GM12878 (cell line): ENCODE measurements around the gene PCDH15. TPM values are rescaled to one million over a fixed set of nuclear protein-coding genes. Genes with fewer than 3 reads are reported as not detected.

Experiments
- ATAC-seq: fragments of 200-7000 bp; cut with Tn5 transposase; 3 replicates; pipeline ENCODE4 v1.9.1; 2020; ENCODE audit warnings: mild to moderate bottlenecking, moderate library complexity
- BruUV-seq: library from RNA; stranded (reverse); fragments of 400-500 nt; replicated peaks from 2 replicates; lab custom pipeline; 2021; lab: Mats Ljungman, UMichigan
- CTCF ChIA-PET: fragments of 300-600 bp; sonication (Branson Sonifier 250); formaldehyde crosslinking; extraction: SDS; loops from one replicate; lab custom pipeline; 2021; ENCODE audit warnings: inconsistent platforms; lab: Yijun Ruan, JAX
- POLR2A ChIA-PET: fragments of 350-600 bp; formaldehyde crosslinking; extraction: SDS; loops from one replicate; lab custom pipeline; 2021; ENCODE audit warnings: inconsistent platforms; lab: Charles Lee
- RAD21 ChIA-PET: fragments of 300-600 bp; sonication (Branson Sonifier 250); formaldehyde crosslinking; loops from one replicate; lab custom pipeline; 2023; ENCODE audit warnings: antibody characterized with exemption; ENCODE audit not compliant: unreplicated experiment; lab: Charles Lee
- SMC1A ChIA-PET: fragments of 300-600 bp; sonication (Branson Sonifier 250); formaldehyde crosslinking; loops from one replicate; lab custom pipeline; 2023; ENCODE audit not compliant: unreplicated experiment, uncharacterized antibody; lab: Charles Lee
- DNase-seq: peaks from one replicate; pipeline ENCODE4 v3.0.0-alpha.2; 2011; ENCODE audit warnings: low read depth, low spot score
- FAIRE-seq: peaks from 3 replicates; lab custom pipeline; 2011; peaks lifted over from hg19 to GRCh38; lab: Jason Lieb, UNC
- H2AFZ ChIP-seq: 2 replicates; pipeline ENCODE4 v1.6.0; 2011; ENCODE audit warnings: low read depth, low read length, control low read depth; ENCODE audit not compliant: control insufficient read depth
- H3K27ac ChIP-seq: 2 replicates; pipeline ENCODE4 v1.5.1; 2011; ENCODE audit warnings: control low read depth; ENCODE audit not compliant: control insufficient read depth, insufficient read depth
- H3K27me3 ChIP-seq, 2 experiments: replicated peaks in 1 of 2; 2 replicates each; pipeline versions ENCODE4 v1.6.0 to v1.6.1; 2011; ENCODE audit warnings: low read length in 1 of 2; ENCODE audit not compliant: control insufficient read depth in 2 of 2, insufficient read depth in 2 of 2
- H3K36me3 ChIP-seq, 2 experiments: 2 replicates each; pipeline ENCODE4 v1.5.1; 2011; ENCODE audit warnings: low read length in 1 of 2; ENCODE audit not compliant: control insufficient read depth in 2 of 2, insufficient read depth in 2 of 2
- H3K4me1 ChIP-seq: 2 replicates; pipeline ENCODE4 v1.6.1; 2011; ENCODE audit warnings: mild to moderate bottlenecking, low read length, moderate library complexity, mixed read lengths; ENCODE audit not compliant: control insufficient read depth, insufficient read depth
- H3K4me2 ChIP-seq: 2 replicates; pipeline ENCODE4 v1.6.0; 2011; ENCODE audit warnings: control low read depth; ENCODE audit not compliant: control insufficient read depth, insufficient read depth
- H3K4me3 ChIP-seq: fragments of 200-600 bp; sonication (generic); 2 replicates; pipeline ENCODE4 v1.5.1; 2016
- H3K79me2 ChIP-seq: 2 replicates; pipeline ENCODE4 v1.6.0; 2011; ENCODE audit warnings: low read length; ENCODE audit not compliant: control insufficient read depth, insufficient read depth
- H3K9ac ChIP-seq: 2 replicates; pipeline ENCODE4 v1.8.0; 2011; ENCODE audit warnings: low read length, control low read depth, mixed read lengths; ENCODE audit not compliant: control insufficient read depth, insufficient read depth
- H3K9me3 ChIP-seq: replicated peaks from 3 replicates; pipeline ENCODE4 v1.5.1; 2011; ENCODE audit warnings: mild to moderate bottlenecking, low read length; ENCODE audit not compliant: control insufficient read depth, insufficient read depth
- H4K20me1 ChIP-seq: 2 replicates; pipeline ENCODE4 v1.6.0; 2011; ENCODE audit not compliant: control insufficient read depth, insufficient read depth
- CEBPB ChIP-seq, 2 experiments: fragments of 150-350 bp in 1 of 2; IDR thresholded peaks; 2 replicates each; pipeline ENCODE4 v1.6.1; 2012 to 2014; ENCODE audit warnings: low read depth in 2 of 2, low read length in 2 of 2, borderline replicate concordance in 1 of 2, inconsistent platforms in 1 of 2
- DPF2 ChIP-seq: fragments of 450-650 bp; IDR thresholded peaks from 2 replicates; pipeline ENCODE4 v1.6.1; 2017; ENCODE audit warnings: mild to moderate bottlenecking
- EED ChIP-seq: sonication (generic); IDR thresholded peaks from 2 replicates; pipeline ENCODE4 v1.6.1; 2016; ENCODE audit warnings: antibody characterized with exemption, low read depth
- FOXM1 ChIP-seq: IDR thresholded peaks from 2 replicates; pipeline ENCODE4 v1.6.1; 2012; ENCODE audit warnings: low read depth, mild to moderate bottlenecking, inconsistent platforms, low read length, moderate library complexity
- GABPA ChIP-seq: IDR thresholded peaks from 2 replicates; pipeline ENCODE4 v1.6.1; 2014; ENCODE audit warnings: antibody characterized with exemption, low read depth, mild to moderate bottlenecking, inconsistent platforms
- GATAD2B ChIP-seq: fragments of 450-650 bp; conservative IDR thresholded peaks from 2 replicates; pipeline ENCODE4 v1.6.1; 2017; ENCODE audit warnings: low read depth, mild to moderate bottlenecking, moderate library complexity
- LARP7 ChIP-seq: fragments of 450-650 bp; IDR thresholded peaks from 2 replicates; pipeline ENCODE4 v1.6.1; 2017; ENCODE audit warnings: mild to moderate bottlenecking
- MXI1 ChIP-seq: fragments of 150-350 bp; IDR thresholded peaks from 2 replicates; pipeline ENCODE4 v1.6.1; 2011; ENCODE audit warnings: low read depth, mild to moderate bottlenecking, inconsistent platforms, low read length, improper control_type of control experiment
- NFYA ChIP-seq: IDR thresholded peaks from 2 replicates; pipeline ENCODE4 v1.6.1; 2011; ENCODE audit warnings: low read depth, mild to moderate bottlenecking, low read length, improper control_type of control experiment, borderline replicate concordance
- POLR2A ChIP-seq: IDR thresholded peaks from 2 replicates; pipeline ENCODE4 v1.6.1; 2011; ENCODE audit warnings: low read depth, mild to moderate bottlenecking, low read length
- RELA ChIP-seq: fragments of 450-650 bp; IDR thresholded peaks from 2 replicates; pipeline ENCODE4 v1.8.0; 2014; ENCODE audit warnings: borderline replicate concordance; ENCODE audit not compliant: partially characterized antibody
- STAT3 ChIP-seq: IDR thresholded peaks from 2 replicates; pipeline ENCODE4 v1.6.1; 2011; ENCODE audit warnings: low read depth, low read length, improper control_type of control experiment
- YY1 ChIP-seq: IDR thresholded peaks from 2 replicates; pipeline ENCODE4 v1.6.1; 2011; ENCODE audit warnings: low read depth, mild to moderate bottlenecking, low read length
- ZNF207 ChIP-seq: fragments of 450-650 bp; IDR thresholded peaks from 2 replicates; pipeline ENCODE4 v1.6.1; 2014; ENCODE audit warnings: antibody characterized with exemption, mild to moderate bottlenecking, borderline replicate concordance
- WGBS: methylation state at CpG from one replicate; pipeline ENCODE4 v1.1.6; 2016; ENCODE audit warnings: low lambda C conversion rate; ENCODE audit not compliant: insufficient replicate concordance, insufficient coverage; ENCODE audit errors: missing lambda C conversion rate; 5-methylcytosine and 5-hydroxymethylcytosine counted together
- in situ Hi-C: fragments of 300-500 bp; cut with MboI; formaldehyde crosslinking; loops from 9 replicates; pipeline ENCODE4 v1.14.3; 2018; ENCODE audit warnings: mixed read lengths
- intact Hi-C: fragments of 100-400 bp; cut with micrococcal nuclease; formaldehyde crosslinking; loops from one replicate; pipeline ENCODE4 v1.14.2; 2022; ENCODE audit not compliant: unreplicated experiment
- polyA plus RNA-seq, 11 experiments: library from polyadenylated mRNA; depleted of rRNA in 4 of 11; unstranded in 6 of 11; stranded (reverse) in 5 of 11; fragments of >200 nt; fragmentation: Nextera tagmentation in 4 of 11; fragmentation: Illumina TruSeq in 1 of 11; extraction: Ambion mirVana in 4 of 11; extraction: Trizol in 1 of 11; gene quantifications; 1 replicate in 1 of 11; 2 replicates in 10 of 11; pipeline versions ENCODE4 v1.2.1 to v1.2.3, GENCODE V29; 2011 to 2016; ENCODE audit warnings: inconsistent platforms in 2 of 11, missing spikeins in 2 of 11, low read depth in 1 of 11
- total RNA-seq, 4 experiments: library from RNA; depleted of rRNA in 3 of 4; stranded (reverse); fragments of >200 nt in 3 of 4; fragmentation: Illumina TruSeq in 1 of 4; extraction: Trizol in 1 of 4; gene quantifications; 2 replicates each; pipeline versions ENCODE4 v1.2.1 to v1.2.3, GENCODE V29; 2013 to 2021
- TF ChIP-seq, protein P1 (sequence below): IDR thresholded peaks from 2 replicates; pipeline ENCODE4 v1.6.1; 2012; ENCODE audit warnings: low read length, inconsistent platforms
- TF ChIP-seq, protein P2 (sequence below): fragments of 450-650 bp; IDR thresholded peaks from 2 replicates; pipeline ENCODE4 v1.6.1; 2017; ENCODE audit warnings: borderline replicate concordance
- TF ChIP-seq, protein P3 (sequence below): IDR thresholded peaks from 2 replicates; pipeline ENCODE4 v1.6.1; 2011; ENCODE audit warnings: borderline replicate concordance, low read depth, mild to moderate bottlenecking, moderate library complexity, mixed read lengths, low read length; ENCODE audit not compliant: insufficient read depth; ENCODE audit errors: extremely low read length
- TF ChIP-seq, protein P4 (sequence below): IDR thresholded peaks from 2 replicates; pipeline ENCODE4 v1.6.1; 2012; ENCODE audit warnings: low read depth, low read length, improper control_type of control experiment
- TF ChIP-seq, protein P5 (sequence below): fragments of 450-650 bp; IDR thresholded peaks from 2 replicates; pipeline ENCODE4 v1.6.1; 2017; ENCODE audit warnings: mild to moderate bottlenecking, low read depth, inconsistent platforms; ENCODE audit not compliant: poor library complexity, severe bottlenecking

Gene PCDH15
- total and polyA plus RNA-seq, 10 of the 15 experiments (the other 5 are each of a cell fraction or from before 2014, with no cell fraction given) = 0.03 to 0.52 (median 0.07) TPM; not detected in 6

DNA sequence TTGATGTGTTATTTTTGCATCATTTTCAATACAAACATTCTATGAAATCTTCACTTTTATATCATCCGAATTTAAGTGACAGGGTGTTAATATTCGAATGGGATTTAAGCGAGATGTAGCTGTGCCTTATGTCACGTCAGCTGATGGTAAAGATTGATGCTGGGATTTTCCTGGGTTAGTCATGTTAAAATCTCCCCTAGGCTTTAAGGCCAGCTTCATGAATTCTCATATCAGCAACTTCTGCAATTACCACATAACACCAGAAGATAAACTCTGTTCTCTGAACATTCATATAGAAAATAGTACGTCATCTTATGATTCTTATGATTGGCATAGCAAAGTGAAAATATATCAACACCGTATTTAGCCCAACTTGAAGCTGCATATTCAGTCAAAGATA lies 669.2 kb downstream of the PCDH15 start:
- in situ Hi-C loops = no loop called here
- WGBS = 11% methylated on average over 6 of the region's 6 CpGs
- RAD21 ChIA-PET = interaction anchor here (0.8 to 3.3 kb wide), 30 partner anchors 9 to 519 kb away, joined by 3 to 29 read pairs (median 4); no protein-coding TSS in a partner anchor
- FAIRE-seq (no peak), DNase-seq (peak; percentile 24), ATAC-seq (peak; percentile 89)
- no peak overlapping the region for H2AFZ ChIP-seq
- no TSS peak for BruUV-seq
- no peaks in the 10 kb centered on the region for H3K36me3 ChIP-seq
- no peaks in the 10 kb centered on the region for H3K4me1 ChIP-seq
- H3K9ac ChIP-seq = no peak overlapping the region
- no peak overlapping the region for H3K27ac ChIP-seq
- POLR2A ChIA-PET = interaction anchor here (0.8 to 1.4 kb wide), 5 partner anchors 20 to 72 kb away, joined by 3 read pairs; no protein-coding TSS in a partner anchor
- no peaks in the 10 kb centered on the region for H3K27me3 ChIP-seq
- intact Hi-C loops = loop anchor here (10.0 kb wide), 2 partner anchors 63 to 273 kb away; no protein-coding TSS in a partner anchor
- H3K79me2 ChIP-seq = no peaks in the 10 kb centered on the region
- CTCF ChIA-PET = interaction anchor here (0.7 to 3.7 kb wide), 25 partner anchors 10 to 406 kb away, joined by 3 to 42 read pairs (median 5); no protein-coding TSS in a partner anchor
- H3K4me2 ChIP-seq = no peak overlapping the region
- H3K4me3 ChIP-seq = no peak overlapping the region
- H4K20me1 ChIP-seq = no peaks in the 10 kb centered on the region
- H3K9me3 ChIP-seq = no peaks in the 10 kb centered on the region
- SMC1A ChIA-PET = interaction anchor here (0.7 to 4.2 kb wide), 45 partner anchors 9 to 1174 kb away, joined by 3 to 38 read pairs (median 5); no protein-coding TSS in a partner anchor
- TF ChIP-seq, protein P1, sequence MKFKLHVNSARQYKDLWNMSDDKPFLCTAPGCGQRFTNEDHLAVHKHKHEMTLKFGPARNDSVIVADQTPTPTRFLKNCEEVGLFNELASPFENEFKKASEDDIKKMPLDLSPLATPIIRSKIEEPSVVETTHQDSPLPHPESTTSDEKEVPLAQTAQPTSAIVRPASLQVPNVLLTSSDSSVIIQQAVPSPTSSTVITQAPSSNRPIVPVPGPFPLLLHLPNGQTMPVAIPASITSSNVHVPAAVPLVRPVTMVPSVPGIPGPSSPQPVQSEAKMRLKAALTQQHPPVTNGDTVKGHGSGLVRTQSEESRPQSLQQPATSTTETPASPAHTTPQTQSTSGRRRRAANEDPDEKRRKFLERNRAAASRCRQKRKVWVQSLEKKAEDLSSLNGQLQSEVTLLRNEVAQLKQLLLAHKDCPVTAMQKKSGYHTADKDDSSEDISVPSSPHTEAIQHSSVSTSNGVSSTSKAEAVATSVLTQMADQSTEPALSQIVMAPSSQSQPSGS = peak; percentile 83
- TF ChIP-seq, protein P2, sequence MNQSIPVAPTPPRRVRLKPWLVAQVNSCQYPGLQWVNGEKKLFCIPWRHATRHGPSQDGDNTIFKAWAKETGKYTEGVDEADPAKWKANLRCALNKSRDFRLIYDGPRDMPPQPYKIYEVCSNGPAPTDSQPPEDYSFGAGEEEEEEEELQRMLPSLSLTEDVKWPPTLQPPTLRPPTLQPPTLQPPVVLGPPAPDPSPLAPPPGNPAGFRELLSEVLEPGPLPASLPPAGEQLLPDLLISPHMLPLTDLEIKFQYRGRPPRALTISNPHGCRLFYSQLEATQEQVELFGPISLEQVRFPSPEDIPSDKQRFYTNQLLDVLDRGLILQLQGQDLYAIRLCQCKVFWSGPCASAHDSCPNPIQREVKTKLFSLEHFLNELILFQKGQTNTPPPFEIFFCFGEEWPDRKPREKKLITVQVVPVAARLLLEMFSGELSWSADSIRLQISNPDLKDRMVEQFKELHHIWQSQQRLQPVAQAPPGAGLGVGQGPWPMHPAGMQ = no peak
- TF ChIP-seq LARP7 = no peak
- peak; percentile 38; the same call in 1 of the 2 replicates for TF ChIP-seq GABPA
- TF ChIP-seq STAT3 = no peak
- TF ChIP-seq, protein P3, sequence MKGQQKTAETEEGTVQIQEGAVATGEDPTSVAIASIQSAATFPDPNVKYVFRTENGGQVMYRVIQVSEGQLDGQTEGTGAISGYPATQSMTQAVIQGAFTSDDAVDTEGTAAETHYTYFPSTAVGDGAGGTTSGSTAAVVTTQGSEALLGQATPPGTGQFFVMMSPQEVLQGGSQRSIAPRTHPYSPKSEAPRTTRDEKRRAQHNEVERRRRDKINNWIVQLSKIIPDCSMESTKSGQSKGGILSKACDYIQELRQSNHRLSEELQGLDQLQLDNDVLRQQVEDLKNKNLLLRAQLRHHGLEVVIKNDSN = no peak
- TF ChIP-seq, protein P4, sequence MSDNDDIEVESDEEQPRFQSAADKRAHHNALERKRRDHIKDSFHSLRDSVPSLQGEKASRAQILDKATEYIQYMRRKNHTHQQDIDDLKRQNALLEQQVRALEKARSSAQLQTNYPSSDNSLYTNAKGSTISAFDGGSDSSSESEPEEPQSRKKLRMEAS = no peak
- peak in 1 of 2 experiments; percentile 42; a peak in 1 of 4 replicates for TF ChIP-seq CEBPB (IDR thresholded peaks at IDR 0.05; ENCODE audit: borderline replicate concordance in 1 of 2, low read depth in 2 of 2, low read length in 2 of 2)
- TF ChIP-seq MXI1 = peak; percentile 28; the same call in 1 of the 2 replicates
- TF ChIP-seq DPF2 = peak; percentile 91
- TF ChIP-seq, protein P5, sequence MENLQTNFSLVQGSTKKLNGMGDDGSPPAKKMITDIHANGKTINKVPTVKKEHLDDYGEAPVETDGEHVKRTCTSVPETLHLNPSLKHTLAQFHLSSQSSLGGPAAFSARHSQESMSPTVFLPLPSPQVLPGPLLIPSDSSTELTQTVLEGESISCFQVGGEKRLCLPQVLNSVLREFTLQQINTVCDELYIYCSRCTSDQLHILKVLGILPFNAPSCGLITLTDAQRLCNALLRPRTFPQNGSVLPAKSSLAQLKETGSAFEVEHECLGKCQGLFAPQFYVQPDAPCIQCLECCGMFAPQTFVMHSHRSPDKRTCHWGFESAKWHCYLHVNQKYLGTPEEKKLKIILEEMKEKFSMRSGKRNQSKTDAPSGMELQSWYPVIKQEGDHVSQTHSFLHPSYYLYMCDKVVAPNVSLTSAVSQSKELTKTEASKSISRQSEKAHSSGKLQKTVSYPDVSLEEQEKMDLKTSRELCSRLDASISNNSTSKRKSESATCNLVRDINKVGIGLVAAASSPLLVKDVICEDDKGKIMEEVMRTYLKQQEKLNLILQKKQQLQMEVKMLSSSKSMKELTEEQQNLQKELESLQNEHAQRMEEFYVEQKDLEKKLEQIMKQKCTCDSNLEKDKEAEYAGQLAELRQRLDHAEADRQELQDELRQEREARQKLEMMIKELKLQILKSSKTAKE = no peak
- TF ChIP-seq ZNF207 = no peak
- peak; percentile 86 for TF ChIP-seq RELA
- no peak for TF ChIP-seq YY1
- 0 out of 2 replicates have a peak, but pooled peaks have one; percentile 46 for TF ChIP-seq GATAD2B
- no peak for TF ChIP-seq POLR2A
- no peak for TF ChIP-seq NFYA
- TF ChIP-seq EED = no peak
- TF ChIP-seq FOXM1 = peak; percentile 68; the same call in 1 of the 2 replicates
